SK-N-SH (cell line): ENCODE data around the gene AEN. TPM values are rescaled to one million over a fixed set of nuclear protein-coding genes. Genes with fewer than 3 reads are reported as not detected.

ENCODE experiments used
- CTCF ChIA-PET: fragments of 300-600, 350-600 bp; formaldehyde crosslinking; extraction: SDS; loops from one replicate; lab custom pipeline; 2021; lab: Yijun Ruan, JAX
- POLR2A ChIA-PET: fragments of 350-600 bp; sonication (Branson Sonifier 250); formaldehyde crosslinking; extraction: SDS; loops from one replicate; lab custom pipeline; 2020; ENCODE audit warnings: antibody characterized with exemption, inconsistent platforms; lab: Yijun Ruan, JAX
- DNase-seq: peaks from one replicate; pipeline ENCODE4 v3.0.0; 2012
- H2AFZ ChIP-seq: fragments of 200-600 bp; sonication (generic); 2 replicates; pipeline ENCODE4 v1.8.1; 2016; ENCODE audit warnings: antibody characterized with exemption, mild to moderate bottlenecking, low read depth
- H3F3A ChIP-seq: fragments of 200-600 bp; sonication (generic); replicated peaks from 2 replicates; pipeline ENCODE3; 2016; ENCODE audit warnings: antibody characterized with exemption, mild to moderate bottlenecking; ENCODE audit not compliant: insufficient read depth
- H3K27ac ChIP-seq, 2 experiments: fragments of 200-500 bp in 1 of 2; fragments of 200-600 bp in 1 of 2; sonication (Bioruptor generic) in 1 of 2; sonication (generic), shearing (Covaris generic) in 1 of 2; 2 replicates each; pipeline versions ENCODE4 v1.5.1 to v1.6.1; 2014 to 2016; ENCODE audit warnings: low read depth in 2 of 2, inconsistent platforms in 1 of 2, low read length in 1 of 2, mild to moderate bottlenecking in 1 of 2, mixed read lengths in 1 of 2
- H3K27me3 ChIP-seq: fragments of 200-600 bp; sonication (generic), shearing (Covaris generic); 2 replicates; pipeline ENCODE4 v1.6.1; 2016; ENCODE audit warnings: mixed run types; ENCODE audit not compliant: insufficient read depth
- H3K36me3 ChIP-seq, 2 experiments: fragments of 200-500 bp in 1 of 2; fragments of 200-600 bp in 1 of 2; sonication (Bioruptor generic) in 1 of 2; sonication (generic) in 1 of 2; replicated peaks in 1 of 2; 2 replicates each; pipeline versions ENCODE3 to v1.5.1; 2014 to 2016; ENCODE audit warnings: low read length in 1 of 2, mild to moderate bottlenecking in 1 of 2; ENCODE audit not compliant: insufficient read depth in 2 of 2, control insufficient read depth in 1 of 2
- H3K4me1 ChIP-seq, 2 experiments: fragments of 200-500 bp in 1 of 2; fragments of 200-600 bp in 1 of 2; sonication (Bioruptor generic) in 1 of 2; sonication (generic), shearing (Covaris generic) in 1 of 2; 2 replicates each; pipeline versions ENCODE4 v1.5.1 to v1.6.1; 2014 to 2016; ENCODE audit warnings: low read depth in 1 of 2, low read length in 1 of 2, mixed run types in 1 of 2; ENCODE audit not compliant: insufficient read depth in 2 of 2, control insufficient read depth in 1 of 2
- H3K4me2 ChIP-seq: fragments of 200-600 bp; sonication (generic), shearing (Covaris generic); 2 replicates; pipeline ENCODE4 v1.6.1; 2017; ENCODE audit warnings: mixed run types
- H3K4me3 ChIP-seq, 2 experiments: fragments of 200-500 bp in 1 of 2; fragments of 200-600 bp in 1 of 2; sonication (Bioruptor generic) in 1 of 2; sonication (generic), shearing (Covaris generic) in 1 of 2; 2 replicates each; pipeline versions ENCODE4 v1.5.1 to v1.8.1; 2014 to 2016; ENCODE audit warnings: low read depth in 2 of 2, inconsistent platforms in 1 of 2, low read length in 1 of 2, mild to moderate bottlenecking in 1 of 2, mixed read lengths in 1 of 2, moderate library complexity in 1 of 2
- H3K79me2 ChIP-seq: fragments of 200-600 bp; sonication (generic); 2 replicates; pipeline ENCODE4 v1.8.1; 2017; ENCODE audit warnings: mild to moderate bottlenecking; ENCODE audit not compliant: insufficient read depth
- H3K9ac ChIP-seq: fragments of 200-600 bp; sonication (generic); 2 replicates; pipeline ENCODE4 v1.6.1; 2017; ENCODE audit warnings: mixed run types
- H3K9me2 ChIP-seq: fragments of 200-600 bp; sonication (generic); 2 replicates; pipeline ENCODE4 v1.6.1; 2017; ENCODE audit warnings: mixed run types
- H3K9me3 ChIP-seq: fragments of 200-600 bp; sonication (generic); 2 replicates; pipeline ENCODE4 v1.6.1; 2017; ENCODE audit warnings: mixed run types, mild to moderate bottlenecking, moderate library complexity
- H4K20me1 ChIP-seq: fragments of 200-600 bp; sonication (generic); 2 replicates; pipeline ENCODE4 v1.6.1; 2017; ENCODE audit warnings: mild to moderate bottlenecking, mixed run types; ENCODE audit not compliant: insufficient read depth
- CHD2 ChIP-seq: fragments of 150-350 bp; IDR thresholded peaks from 2 replicates; pipeline ENCODE4 v1.6.1; 2018; ENCODE audit warnings: low read length; ENCODE audit not compliant: partially characterized antibody
- FOSL2 ChIP-seq: IDR thresholded peaks from 2 replicates; pipeline ENCODE4 v1.4.0; 2012; ENCODE audit warnings: low read depth, mild to moderate bottlenecking, moderate library complexity, borderline replicate concordance
- FOXM1 ChIP-seq: IDR thresholded peaks from 2 replicates; pipeline ENCODE4 v1.4.0; 2012; ENCODE audit warnings: low read depth, mild to moderate bottlenecking
- GATA2 ChIP-seq: sonication (generic); formaldehyde crosslinking; IDR thresholded peaks from 2 replicates; pipeline ENCODE4 v1.5.0; 2020; ENCODE audit warnings: mild to moderate bottlenecking, missing genetic modification reagents
- JUND ChIP-seq: IDR thresholded peaks from 2 replicates; pipeline ENCODE4 v1.4.0; 2012
- MEF2A ChIP-seq: IDR thresholded peaks from 2 replicates; pipeline ENCODE4 v1.4.0; 2012; ENCODE audit warnings: low read depth, borderline replicate concordance
- MXI1 ChIP-seq: IDR thresholded peaks from 2 replicates; pipeline ENCODE4 v1.6.1; 2012; ENCODE audit warnings: mild to moderate bottlenecking, low read depth, low read length, improper control_type of control experiment
- NRF1 ChIP-seq: IDR thresholded peaks from 2 replicates; pipeline ENCODE4 v1.6.1; 2012; ENCODE audit warnings: low read depth, mild to moderate bottlenecking, low read length
- POLR2AphosphoS5 ChIP-seq: IDR thresholded peaks from 2 replicates; pipeline ENCODE4 v1.6.1; 2012; ENCODE audit warnings: low read depth, low read length
- RAD21 ChIP-seq: IDR thresholded peaks from 2 replicates; pipeline ENCODE4 v1.6.1; 2012; ENCODE audit warnings: mild to moderate bottlenecking, low read length
- REST ChIP-seq: IDR thresholded peaks from 2 replicates; pipeline ENCODE4 v1.6.1; 2012; ENCODE audit warnings: mild to moderate bottlenecking, low read depth, low read length, moderate library complexity
- SIN3A ChIP-seq: IDR thresholded peaks from 2 replicates; pipeline ENCODE4 v1.6.1; 2012; ENCODE audit warnings: low read depth, mild to moderate bottlenecking, low read length, moderate library complexity, borderline replicate concordance
- TAF1 ChIP-seq: IDR thresholded peaks from 2 replicates; pipeline ENCODE4 v1.6.1; 2012; ENCODE audit warnings: low read depth, mild to moderate bottlenecking, low read length, moderate library complexity, borderline replicate concordance
- TCF12 ChIP-seq: IDR thresholded peaks from 2 replicates; pipeline ENCODE4 v1.4.0; 2012
- TEAD4 ChIP-seq: IDR thresholded peaks from 2 replicates; pipeline ENCODE4 v1.4.0; 2012; ENCODE audit warnings: mild to moderate bottlenecking, borderline replicate concordance; ENCODE audit not compliant: insufficient read depth
- ZBTB33 ChIP-seq: IDR thresholded peaks from 2 replicates; pipeline ENCODE4 v1.4.0; 2012; ENCODE audit warnings: low read depth, borderline replicate concordance
- WGBS: methylation state at CpG from one replicate; pipeline ENCODE4 v1.1.6; 2017; ENCODE audit warnings: low lambda C conversion rate; 5-methylcytosine and 5-hydroxymethylcytosine counted together
- polyA plus RNA-seq, 3 experiments: library from polyadenylated mRNA; depleted of rRNA; stranded (reverse); fragments of >200 nt; gene quantifications; 2 replicates each; pipeline ENCODE4 v1.2.3, GENCODE V29; 2012
- TF ChIP-seq, protein P1 (sequence below): IDR thresholded peaks from 2 replicates; pipeline ENCODE4 v1.4.0; 2012; ENCODE audit warnings: low read depth
- TF ChIP-seq, protein P2 (sequence below): fragments of 150-350 bp; IDR thresholded peaks from 2 replicates; pipeline ENCODE4 v1.6.1; 2017; ENCODE audit warnings: antibody characterized with exemption, low read length, low read depth, borderline replicate concordance
- TF ChIP-seq, protein P3 (sequence below): fragments of 150-350 bp; IDR thresholded peaks from 2 replicates; pipeline ENCODE4 v1.6.1; 2016; ENCODE audit warnings: mild to moderate bottlenecking, low read depth, low read length

The AEN gene
- polyA plus RNA-seq, 1 of the 3 experiments (the other 2 are of a cell fraction) = 46.4 TPM

GRCh38 chr15:88680241-88681001, 59.3 kb downstream of the AEN start:
- CTCF ChIA-PET = interaction anchor here (0.7 to 3.8 kb wide), 3 partner anchors 24 to 210 kb away, joined by 3 to 25 read pairs (median 3); no protein-coding TSS in a partner anchor
- no peak overlapping the region for H3K9ac ChIP-seq
- DNase-seq = peak; percentile 41
- no peaks in the 10 kb centered on the region for H3K9me2 ChIP-seq
- H4K20me1 ChIP-seq = no peaks in the 10 kb centered on the region
- no peaks in the 10 kb centered on the region for H3F3A ChIP-seq
- H3K4me2 ChIP-seq = no peak overlapping the region
- H3K36me3 ChIP-seq = no peaks in the 10 kb centered on the region
- TF ChIP-seq POLR2AphosphoS5 = no peak
- TF ChIP-seq, protein P1, sequence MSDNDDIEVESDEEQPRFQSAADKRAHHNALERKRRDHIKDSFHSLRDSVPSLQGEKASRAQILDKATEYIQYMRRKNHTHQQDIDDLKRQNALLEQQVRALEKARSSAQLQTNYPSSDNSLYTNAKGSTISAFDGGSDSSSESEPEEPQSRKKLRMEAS = no peak
- no peak for TF ChIP-seq ZBTB33
- no peak for TF ChIP-seq CHD2
- TF ChIP-seq MXI1 = no peak
- no peak for TF ChIP-seq JUND
- TF ChIP-seq, protein P2, sequence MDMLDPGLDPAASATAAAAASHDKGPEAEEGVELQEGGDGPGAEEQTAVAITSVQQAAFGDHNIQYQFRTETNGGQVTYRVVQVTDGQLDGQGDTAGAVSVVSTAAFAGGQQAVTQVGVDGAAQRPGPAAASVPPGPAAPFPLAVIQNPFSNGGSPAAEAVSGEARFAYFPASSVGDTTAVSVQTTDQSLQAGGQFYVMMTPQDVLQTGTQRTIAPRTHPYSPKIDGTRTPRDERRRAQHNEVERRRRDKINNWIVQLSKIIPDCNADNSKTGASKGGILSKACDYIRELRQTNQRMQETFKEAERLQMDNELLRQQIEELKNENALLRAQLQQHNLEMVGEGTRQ = no peak
- TF ChIP-seq TEAD4 = no peak
- no peak for TF ChIP-seq FOXM1
- TF ChIP-seq GATA2 = no peak
- no peak for TF ChIP-seq TCF12
- TF ChIP-seq, protein P3, sequence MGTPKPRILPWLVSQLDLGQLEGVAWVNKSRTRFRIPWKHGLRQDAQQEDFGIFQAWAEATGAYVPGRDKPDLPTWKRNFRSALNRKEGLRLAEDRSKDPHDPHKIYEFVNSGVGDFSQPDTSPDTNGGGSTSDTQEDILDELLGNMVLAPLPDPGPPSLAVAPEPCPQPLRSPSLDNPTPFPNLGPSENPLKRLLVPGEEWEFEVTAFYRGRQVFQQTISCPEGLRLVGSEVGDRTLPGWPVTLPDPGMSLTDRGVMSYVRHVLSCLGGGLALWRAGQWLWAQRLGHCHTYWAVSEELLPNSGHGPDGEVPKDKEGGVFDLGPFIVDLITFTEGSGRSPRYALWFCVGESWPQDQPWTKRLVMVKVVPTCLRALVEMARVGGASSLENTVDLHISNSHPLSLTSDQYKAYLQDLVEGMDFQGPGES = no peak
- TF ChIP-seq RAD21 = no peak
- TF ChIP-seq REST = no peak
- no peak for TF ChIP-seq TAF1
- TF ChIP-seq SIN3A = no peak
- no peak for TF ChIP-seq MEF2A
- TF ChIP-seq NRF1 = no peak
- no peak for TF ChIP-seq FOSL2
- no peak overlapping the region for H3K4me3 ChIP-seq
- no peak overlapping the region for H3K27ac ChIP-seq
- H3K4me1 ChIP-seq = peaks cover 0 to 10% of the 10 kb centered on the region in 2 experiments; a peak in 1 of 4 replicates
- no peak overlapping the region for H2AFZ ChIP-seq
- WGBS = 69% methylated on average over 8 of the region's 13 CpGs
- POLR2A ChIA-PET = no interaction called here
- H3K27me3 ChIP-seq = no peaks in the 10 kb centered on the region
- no peaks in the 10 kb centered on the region for H3K9me3 ChIP-seq
- H3K79me2 ChIP-seq = no peaks in the 10 kb centered on the region
